ENCODE measurements around the gene SGTA. TPM values are rescaled to one million over a fixed set of nuclear protein-coding genes. Genes with fewer than 3 reads are reported as not detected.

The SGTA gene
- polyA plus RNA-seq, 1 donor (not counting 4 experiments of a cell fraction or from before 2014, with no cell fraction given): 36.1 TPM

DNA sequence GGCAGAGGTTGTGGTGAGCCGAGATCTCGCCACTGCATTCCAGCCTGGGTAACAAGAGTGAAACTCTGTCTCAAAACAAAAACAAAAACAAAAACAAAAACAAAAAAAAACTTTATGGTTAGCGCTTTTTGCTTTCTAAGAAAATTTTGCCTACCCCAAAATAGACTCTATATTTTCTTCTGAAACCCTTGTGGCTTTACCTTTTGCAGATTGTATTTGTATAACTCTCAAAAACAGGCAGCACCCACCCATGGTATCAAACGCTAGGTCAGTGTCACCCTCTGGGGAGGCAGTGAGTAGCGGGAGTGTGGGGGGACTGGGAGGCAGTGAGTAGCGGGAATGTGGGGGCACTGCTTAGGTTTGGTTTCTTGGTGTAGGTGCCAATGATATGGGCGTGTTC is 35.7 kb downstream of the SGTA start:
- H2AFZ ChIP-seq (ENCODE audit: control insufficient read depth, low read length): no peak overlapping the region
- H3K27ac ChIP-seq (ENCODE audit: control insufficient read depth, insufficient read depth, low read length): no peak overlapping the region
- no peaks in the 10 kb centered on the region for H3K9me1 ChIP-seq (ENCODE audit: control insufficient read depth, extremely low read depth, insufficient read depth, low read length)
- no peaks in the 10 kb centered on the region for H3K79me2 ChIP-seq (ENCODE audit: control insufficient read depth, insufficient read depth, low read length)
- no peak for DNase-seq (ENCODE audit: low read depth, low spot score)
- no peaks in the 10 kb centered on the region for H3K4me1 ChIP-seq (ENCODE audit: control insufficient read depth, extremely low read depth, insufficient read depth, low read length)
- H3K27me3 ChIP-seq (ENCODE audit: control insufficient read depth, extremely low read depth, insufficient read depth, low read length): no peaks in the 10 kb centered on the region
- no peak for FAIRE-seq
- no peaks in the 10 kb centered on the region for H3K9me3 ChIP-seq (ENCODE audit: control insufficient read depth, low read depth, low read length)
- H3K9ac ChIP-seq (ENCODE audit: control insufficient read depth, extremely low read depth, insufficient read depth, low read length): no peak overlapping the region
- H3K4me3 ChIP-seq (ENCODE audit: control insufficient read depth in 2 of 3, extremely low read depth in 1 of 3, insufficient read depth in 2 of 3, low read depth in 1 of 3, low read length in 3 of 3): no peak overlapping the region
- no peak overlapping the region for H3K4me2 ChIP-seq (ENCODE audit: control insufficient read depth, extremely low read depth, insufficient read depth, low read depth, low read length)
- no peak for TF ChIP-seq EZH2 (IDR thresholded peaks at IDR 0.05; ENCODE audit: low read length)
- TF ChIP-seq, protein P1, sequence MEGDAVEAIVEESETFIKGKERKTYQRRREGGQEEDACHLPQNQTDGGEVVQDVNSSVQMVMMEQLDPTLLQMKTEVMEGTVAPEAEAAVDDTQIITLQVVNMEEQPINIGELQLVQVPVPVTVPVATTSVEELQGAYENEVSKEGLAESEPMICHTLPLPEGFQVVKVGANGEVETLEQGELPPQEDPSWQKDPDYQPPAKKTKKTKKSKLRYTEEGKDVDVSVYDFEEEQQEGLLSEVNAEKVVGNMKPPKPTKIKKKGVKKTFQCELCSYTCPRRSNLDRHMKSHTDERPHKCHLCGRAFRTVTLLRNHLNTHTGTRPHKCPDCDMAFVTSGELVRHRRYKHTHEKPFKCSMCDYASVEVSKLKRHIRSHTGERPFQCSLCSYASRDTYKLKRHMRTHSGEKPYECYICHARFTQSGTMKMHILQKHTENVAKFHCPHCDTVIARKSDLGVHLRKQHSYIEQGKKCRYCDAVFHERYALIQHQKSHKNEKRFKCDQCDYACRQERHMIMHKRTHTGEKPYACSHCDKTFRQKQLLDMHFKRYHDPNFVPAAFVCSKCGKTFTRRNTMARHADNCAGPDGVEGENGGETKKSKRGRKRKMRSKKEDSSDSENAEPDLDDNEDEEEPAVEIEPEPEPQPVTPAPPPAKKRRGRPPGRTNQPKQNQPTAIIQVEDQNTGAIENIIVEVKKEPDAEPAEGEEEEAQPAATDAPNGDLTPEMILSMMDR (optimal IDR thresholded peaks at IDR 0.05 in 1 of 3, IDR thresholded peaks at IDR 0.05 in 1 of 3, conservative IDR thresholded peaks at IDR 0.05 in 1 of 3; ENCODE audit: extremely low read depth in 1 of 3, insufficient read depth in 2 of 3, low read length in 3 of 3): no peak
- dilution Hi-C loops (cut with MboI; ENCODE audit: extremely low pct_ligation_motif_present, low sequenced_read_pairs): no loop called here
- H3K36me3 ChIP-seq (ENCODE audit: control insufficient read depth in 2 of 2, extremely low read depth in 1 of 2, insufficient read depth in 2 of 2, low read length in 2 of 2): no peaks in the 10 kb centered on the region
- H4K20me1 ChIP-seq (ENCODE audit: control insufficient read depth, extremely low read depth, insufficient read depth, low read length): no peaks in the 10 kb centered on the region

DNA sequence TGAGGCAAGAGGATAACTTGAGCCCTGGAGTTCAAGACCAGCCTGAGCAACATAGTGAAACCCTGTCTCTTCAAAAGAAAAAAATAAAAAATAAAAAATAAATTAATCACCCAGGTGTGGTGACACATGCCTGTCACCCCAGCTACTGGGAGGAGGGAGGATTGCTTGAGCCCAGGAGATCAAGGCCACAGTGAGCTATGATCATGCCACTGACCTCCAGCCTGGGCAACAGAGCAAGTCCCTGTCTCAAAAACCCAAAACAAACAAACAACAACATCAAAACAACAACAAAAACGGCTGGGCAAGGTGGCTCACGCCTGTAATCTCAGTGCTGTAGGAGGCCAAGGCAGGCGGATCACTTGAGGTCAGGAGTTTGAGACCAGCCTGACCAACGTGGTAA is 39.0 kb downstream of the SGTA start:
- dilution Hi-C loops (cut with MboI; ENCODE audit: extremely low pct_ligation_motif_present, low sequenced_read_pairs): no loop called here
- no peaks in the 10 kb centered on the region for H4K20me1 ChIP-seq (ENCODE audit: control insufficient read depth, extremely low read depth, insufficient read depth, low read length)
- H2AFZ ChIP-seq (ENCODE audit: control insufficient read depth, low read length): no peak overlapping the region
- DNase-seq (ENCODE audit: low read depth, low spot score) (no peak), FAIRE-seq (no peak)
- H3K4me2 ChIP-seq (ENCODE audit: control insufficient read depth, extremely low read depth, insufficient read depth, low read depth, low read length): no peak overlapping the region
- no peak overlapping the region for H3K4me3 ChIP-seq (ENCODE audit: control insufficient read depth in 2 of 3, extremely low read depth in 1 of 3, insufficient read depth in 2 of 3, low read depth in 1 of 3, low read length in 3 of 3)
- H3K4me1 ChIP-seq (ENCODE audit: control insufficient read depth, extremely low read depth, insufficient read depth, low read length): peaks cover 1% of the 10 kb centered on the region
- H3K9ac ChIP-seq (ENCODE audit: control insufficient read depth, extremely low read depth, insufficient read depth, low read length): no peak overlapping the region
- no peaks in the 10 kb centered on the region for H3K27me3 ChIP-seq (ENCODE audit: control insufficient read depth, extremely low read depth, insufficient read depth, low read length)
- H3K27ac ChIP-seq (ENCODE audit: control insufficient read depth, insufficient read depth, low read length): no peak overlapping the region
- no peaks in the 10 kb centered on the region for H3K36me3 ChIP-seq (ENCODE audit: control insufficient read depth in 2 of 2, extremely low read depth in 1 of 2, insufficient read depth in 2 of 2, low read length in 2 of 2)
- no peaks in the 10 kb centered on the region for H3K9me1 ChIP-seq (ENCODE audit: control insufficient read depth, extremely low read depth, insufficient read depth, low read length)
- peaks cover 6% of the 10 kb centered on the region for H3K79me2 ChIP-seq (ENCODE audit: control insufficient read depth, insufficient read depth, low read length)
- TF ChIP-seq, protein P1 (optimal IDR thresholded peaks at IDR 0.05 in 1 of 3, IDR thresholded peaks at IDR 0.05 in 1 of 3, conservative IDR thresholded peaks at IDR 0.05 in 1 of 3; ENCODE audit: extremely low read depth in 1 of 3, insufficient read depth in 2 of 3, low read length in 3 of 3): no peak
- no peak for TF ChIP-seq EZH2 (IDR thresholded peaks at IDR 0.05; ENCODE audit: low read length)
- H3K9me3 ChIP-seq (ENCODE audit: control insufficient read depth, low read depth, low read length): no peaks in the 10 kb centered on the region

All from keratinocyte (primary cell).